ENCODE data around the gene RDH11.
"Not testable (repeated sequence)": the region's sequence is repeated elsewhere in the genome, so short reads cannot be mapped to it uniquely, and the experiment has no call there.

The RDH11 gene, protein sequence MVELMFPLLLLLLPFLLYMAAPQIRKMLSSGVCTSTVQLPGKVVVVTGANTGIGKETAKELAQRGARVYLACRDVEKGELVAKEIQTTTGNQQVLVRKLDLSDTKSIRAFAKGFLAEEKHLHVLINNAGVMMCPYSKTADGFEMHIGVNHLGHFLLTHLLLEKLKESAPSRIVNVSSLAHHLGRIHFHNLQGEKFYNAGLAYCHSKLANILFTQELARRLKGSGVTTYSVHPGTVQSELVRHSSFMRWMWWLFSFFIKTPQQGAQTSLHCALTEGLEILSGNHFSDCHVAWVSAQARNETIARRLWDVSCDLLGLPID

DNA sequence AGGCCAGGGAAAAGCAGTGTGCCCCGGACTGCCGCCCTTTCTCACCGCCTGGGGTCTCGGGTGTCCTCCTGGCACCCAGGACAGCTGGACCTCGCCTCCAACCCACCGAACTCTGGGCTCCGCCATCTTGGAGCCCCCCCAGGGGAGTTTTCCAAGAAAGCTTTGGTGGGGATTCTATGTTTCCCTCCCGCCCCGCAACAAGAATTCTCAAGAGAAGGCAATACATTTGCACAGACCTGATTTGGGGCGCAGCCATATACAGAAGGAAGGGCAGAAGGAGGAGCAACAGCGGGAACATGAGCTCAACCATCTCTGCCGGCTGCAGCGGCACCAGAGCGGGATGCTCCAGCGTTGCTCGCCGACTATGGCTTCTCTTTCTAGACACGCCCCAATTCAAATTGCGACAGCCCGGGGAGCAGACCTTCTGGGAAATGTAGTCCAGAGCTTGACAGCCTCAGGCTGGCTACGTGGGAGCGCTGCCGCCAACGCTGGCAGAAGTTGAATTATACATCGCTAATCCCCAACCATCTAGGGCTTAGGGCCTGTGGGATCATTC is at the start of gene RDH11:
RDH11 (minus strand) TSS at position 371 of the 556 bp plus-strand sequence; CDS start at position 310, 61 bp downstream.
- DNase-seq: peak; percentile 91

DNA sequence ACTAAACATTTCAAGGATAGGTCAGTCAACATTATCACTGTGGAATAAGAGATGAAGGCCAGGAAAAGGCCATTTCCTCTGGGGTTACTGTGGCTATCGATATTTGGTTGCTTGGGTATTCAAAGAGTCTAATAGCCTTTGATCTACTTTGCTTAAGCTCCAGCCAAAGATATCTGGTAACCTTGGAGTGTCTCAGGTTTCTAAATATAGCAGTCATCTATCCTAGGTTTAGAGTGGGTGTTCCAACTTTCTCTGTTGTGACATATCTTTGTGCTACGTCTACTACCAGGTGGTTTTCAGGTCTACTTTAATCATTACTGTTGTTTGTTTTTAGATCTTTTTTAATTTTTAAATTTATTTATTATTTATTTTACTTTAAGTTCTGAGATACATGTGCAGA is 48.5 kb upstream of the RDH11 start:
- DNase-seq: no peak

DNA sequence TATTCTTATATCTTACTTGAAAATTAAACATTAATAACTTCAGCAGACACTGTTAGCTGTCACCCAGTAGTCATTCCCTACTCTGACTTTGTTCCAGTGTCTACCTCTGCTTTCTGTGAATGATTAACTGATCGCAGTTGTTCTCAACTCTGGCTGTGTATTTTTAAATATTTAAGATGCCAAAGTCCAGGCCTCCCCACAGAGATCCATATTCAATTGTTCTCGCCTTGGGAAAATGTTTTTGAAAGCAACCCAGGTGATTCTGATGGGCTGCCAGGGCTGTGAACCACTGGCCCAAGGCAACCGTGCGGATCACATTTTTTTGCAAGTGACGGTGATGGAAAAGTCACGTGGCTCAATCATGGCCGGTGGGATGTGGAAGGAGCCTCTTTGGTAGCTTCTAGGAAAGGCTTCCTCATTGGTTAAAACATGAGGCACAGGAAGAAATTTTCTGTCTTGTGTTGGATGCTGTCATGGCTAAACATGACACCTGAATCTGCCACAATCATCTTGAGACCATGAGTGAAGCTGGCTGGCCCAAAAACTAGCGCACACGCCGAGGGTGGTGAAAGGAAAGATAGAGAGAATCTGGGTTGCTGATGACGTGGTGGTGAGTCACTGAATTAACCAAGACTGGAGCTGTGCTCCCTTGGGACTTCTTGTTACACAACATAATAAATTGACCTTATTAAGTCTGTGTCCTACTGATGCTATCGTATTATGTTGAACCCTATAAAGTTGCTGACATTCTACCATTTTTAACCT is 43.4 kb upstream of the RDH11 start:
- no peak for DNase-seq

DNA sequence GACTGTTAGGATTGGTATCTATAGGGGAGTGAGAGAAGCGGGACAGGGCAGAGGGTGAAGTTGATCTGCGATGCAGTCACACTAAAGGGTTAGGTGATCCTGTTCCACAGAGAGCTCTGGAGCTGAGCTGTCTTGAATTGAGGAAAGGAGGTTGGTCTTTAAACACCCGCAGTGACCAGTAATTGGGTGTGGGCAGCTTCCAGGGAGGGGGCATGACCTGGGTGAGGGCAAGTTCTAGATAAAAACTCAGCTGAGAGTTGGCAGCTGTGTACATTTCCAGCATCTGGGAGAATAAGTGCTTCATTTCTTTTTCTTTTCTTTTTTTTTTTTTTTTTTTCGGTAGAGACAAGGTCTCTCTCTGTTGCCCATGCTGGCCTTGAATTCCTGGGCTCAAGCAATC is 41.2 kb upstream of the RDH11 start:
- DNase-seq: no peak

DNA sequence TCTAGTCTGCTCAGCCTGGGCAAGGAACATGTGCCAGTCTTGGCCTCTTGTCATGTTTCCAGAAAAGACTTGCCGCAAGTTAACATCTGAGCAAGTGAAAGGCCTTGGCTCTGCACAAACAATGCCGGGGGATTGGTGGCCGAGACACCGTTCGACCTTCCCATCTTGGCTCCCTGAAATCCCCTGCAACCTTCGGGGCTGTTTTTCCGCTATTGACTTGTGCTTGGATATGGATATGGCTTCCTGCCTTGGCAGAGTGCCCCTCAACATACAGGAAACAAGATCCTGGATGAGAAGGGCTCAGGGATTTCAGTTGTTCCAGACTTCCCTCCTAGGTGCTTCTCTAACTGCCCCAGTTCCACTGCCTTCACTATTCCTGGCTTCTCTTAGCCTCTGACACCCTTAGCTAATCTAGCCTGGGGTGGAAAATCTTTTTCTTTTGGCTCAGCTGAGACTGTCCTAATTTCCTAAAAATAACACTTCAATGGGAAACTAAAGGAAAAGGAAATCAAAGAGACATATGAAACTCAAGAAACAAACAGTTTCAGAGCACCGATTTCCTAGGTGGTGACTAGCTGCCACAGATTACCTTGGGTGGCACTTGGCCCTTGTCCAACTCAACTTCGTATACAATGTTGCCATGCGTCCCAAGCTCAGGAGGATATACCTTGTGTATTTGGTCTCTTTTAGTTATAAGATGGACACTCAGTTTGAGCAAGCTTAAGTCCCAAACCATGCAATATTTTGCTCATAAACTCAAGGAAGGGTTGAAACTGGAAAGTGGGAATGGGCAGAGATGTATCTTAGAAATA is 40.0 kb upstream of the RDH11 start:
- no peak for DNase-seq

DNA sequence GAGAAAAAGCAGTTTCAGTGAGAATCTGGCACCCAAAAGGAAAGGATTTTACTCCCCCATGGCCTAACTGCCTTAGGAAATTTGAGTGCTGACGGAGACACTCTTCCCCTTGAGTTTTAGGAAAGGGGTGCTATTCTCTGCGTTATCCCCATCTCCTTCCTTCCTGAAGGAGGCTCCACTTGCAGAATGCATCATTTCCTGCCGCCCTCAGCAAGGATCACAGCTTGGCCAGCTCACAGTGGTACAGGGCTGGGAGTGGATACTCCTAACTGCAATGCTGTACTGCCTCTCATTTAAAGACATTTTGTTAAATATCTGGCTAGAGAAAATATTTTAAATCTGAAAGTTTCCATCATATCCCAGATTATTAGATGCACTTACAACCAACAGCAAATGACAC is 39.1 kb upstream of the RDH11 start:
- no peak for DNase-seq

DNA sequence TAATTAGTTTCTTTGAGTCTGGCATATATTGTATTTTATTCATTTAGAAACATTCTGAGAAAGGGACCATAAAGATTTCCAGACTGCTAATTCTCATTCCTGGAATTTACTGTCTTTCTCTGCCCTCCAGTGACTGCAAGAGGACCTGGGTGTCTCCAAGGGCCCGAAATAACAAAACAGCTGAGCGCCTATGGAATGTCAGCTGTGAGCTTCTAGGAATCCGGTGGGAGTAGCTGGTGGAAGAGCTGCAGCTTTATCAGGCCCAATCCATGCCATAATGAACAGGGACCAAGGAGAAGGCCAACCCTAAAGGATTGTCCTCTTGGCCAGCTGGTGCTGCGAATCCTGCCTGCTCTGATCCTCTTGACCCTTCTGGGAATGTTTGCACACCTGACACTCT is 38.1 kb upstream of the RDH11 start:
- no peak for DNase-seq

DNA sequence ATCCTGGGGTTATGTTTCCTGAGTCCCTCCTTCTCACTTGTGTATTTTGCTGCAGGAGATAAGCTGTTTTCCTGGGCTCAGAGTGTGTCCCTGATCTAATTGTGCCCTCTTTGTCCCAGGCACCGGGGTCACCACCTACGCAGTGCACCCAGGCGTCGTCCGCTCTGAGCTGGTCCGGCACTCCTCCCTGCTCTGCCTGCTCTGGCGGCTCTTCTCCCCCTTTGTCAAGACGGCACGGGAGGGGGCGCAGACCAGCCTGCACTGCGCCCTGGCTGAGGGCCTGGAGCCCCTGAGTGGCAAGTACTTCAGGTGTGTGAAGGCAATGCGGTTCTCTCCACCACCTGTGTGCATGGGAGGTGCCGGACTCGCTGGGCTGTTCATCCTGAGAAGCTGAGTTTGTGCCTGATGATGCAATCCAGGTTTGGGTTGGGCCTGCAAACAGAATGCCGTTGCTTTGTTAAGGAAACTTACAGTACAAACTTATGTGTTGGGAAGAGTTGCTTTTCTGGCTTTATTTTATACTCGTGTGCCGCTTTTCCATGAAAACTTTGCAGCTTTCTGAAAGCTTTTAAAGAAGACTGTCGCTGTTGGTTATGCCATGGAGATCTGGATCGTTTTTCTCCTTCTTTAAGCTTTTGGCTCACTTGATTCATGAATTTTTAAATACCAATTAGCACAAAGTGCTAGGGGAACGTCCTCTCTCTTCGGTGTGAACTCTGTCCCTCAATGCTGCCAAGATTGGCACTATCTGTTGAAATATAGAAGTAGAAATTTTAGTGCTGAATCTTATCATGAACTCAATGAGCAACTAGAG is 33.7 kb upstream of the RDH11 start:
- DNase-seq: no peak

DNA sequence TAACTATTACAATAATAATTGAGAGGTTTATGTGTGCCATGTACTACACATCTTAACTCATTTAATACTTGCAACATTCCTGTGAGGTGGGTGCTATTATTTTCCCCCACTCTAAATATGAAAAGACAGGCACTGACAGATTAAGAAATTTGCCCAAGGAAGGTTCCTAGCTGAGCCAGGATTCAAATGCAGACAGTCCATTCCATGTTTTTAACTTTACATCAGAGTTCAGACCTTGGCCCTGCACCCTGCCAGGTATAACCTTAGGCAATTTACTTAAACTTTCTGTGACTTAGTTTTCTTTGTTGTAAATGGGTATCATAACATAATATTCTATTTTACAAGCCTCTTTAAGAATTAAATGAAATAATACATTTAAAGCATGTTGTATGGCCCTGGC is 32.7 kb upstream of the RDH11 start:
- no peak for DNase-seq

DNA sequence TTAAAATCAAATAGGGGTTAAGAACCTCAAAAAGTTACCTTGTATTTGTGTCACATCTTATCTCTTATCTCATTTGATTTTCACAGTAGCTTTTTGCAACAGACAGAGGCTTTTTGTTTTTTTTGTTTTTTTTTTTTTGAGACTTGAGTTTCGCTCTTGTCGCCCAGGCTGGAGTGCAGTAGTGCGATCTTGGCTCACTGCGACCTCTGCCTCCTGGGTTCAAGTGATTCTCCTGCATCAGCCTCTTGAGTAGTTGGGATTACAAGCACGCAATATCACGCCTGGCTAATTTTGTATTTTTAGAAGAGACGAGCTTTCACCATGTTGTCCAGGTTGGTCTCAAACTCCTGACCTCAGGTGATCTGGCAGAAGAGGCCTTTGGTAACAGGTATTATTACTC is 31.8 kb upstream of the RDH11 start:
- DNase-seq: no peak

DNA sequence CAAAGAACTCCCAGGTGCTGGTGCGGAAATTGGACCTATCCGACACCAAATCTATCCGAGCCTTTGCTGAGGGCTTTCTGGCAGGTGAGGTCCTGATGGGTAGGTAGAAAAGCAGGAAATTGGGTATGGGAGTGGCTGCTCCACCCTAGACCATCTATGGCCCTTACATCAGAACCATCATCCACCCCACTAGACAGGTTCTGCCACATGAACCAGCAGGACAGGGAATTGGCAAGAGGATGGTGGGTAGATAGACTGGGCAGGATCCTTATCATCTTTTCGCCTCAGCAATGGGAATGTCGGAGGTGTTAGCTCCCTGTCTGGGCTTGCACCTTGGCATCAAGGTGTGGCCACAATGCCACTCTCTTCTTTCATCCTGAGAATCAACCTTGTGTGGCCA is 29.6 kb upstream of the RDH11 start:
- DNase-seq: no peak

DNA sequence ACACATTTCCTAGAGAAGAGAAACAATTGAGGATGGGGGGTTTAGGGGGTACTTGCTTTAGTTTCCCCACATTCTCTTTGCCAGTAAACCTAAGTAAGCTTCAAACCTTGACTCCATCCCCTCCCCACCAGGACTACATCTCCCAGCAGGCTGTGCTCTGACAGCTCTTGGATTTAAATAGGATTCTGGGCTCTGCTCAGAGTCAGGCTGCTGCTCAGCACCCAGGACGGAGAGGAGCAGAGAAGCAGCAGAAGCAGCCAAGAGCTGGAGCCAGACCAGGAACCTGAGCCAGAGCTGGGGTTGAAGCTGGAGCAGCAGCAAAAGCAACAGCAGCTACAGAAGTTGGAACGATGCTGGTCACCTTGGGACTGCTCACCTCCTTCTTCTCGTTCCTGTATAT is 26.7 kb upstream of the RDH11 start:
- no peak for DNase-seq

DNA sequence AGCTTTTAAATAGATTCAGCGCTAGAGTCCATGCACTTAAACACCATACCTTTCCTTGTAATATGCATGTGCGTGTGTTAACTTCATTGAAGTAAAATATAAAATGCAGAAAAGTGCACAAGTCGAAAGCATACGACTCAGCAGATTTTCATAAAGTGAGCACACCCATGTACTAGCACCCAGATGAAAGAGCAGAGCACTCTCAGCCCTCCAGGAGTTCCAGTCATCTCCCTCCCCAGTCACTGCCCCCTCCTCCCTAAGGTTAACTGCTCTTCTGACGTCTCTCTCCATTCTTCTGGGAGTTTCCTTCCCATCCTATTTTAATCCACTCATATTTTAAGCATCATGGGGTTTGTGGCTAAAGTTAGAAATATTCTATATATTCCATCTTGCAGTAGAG is 26.3 kb upstream of the RDH11 start:
- DNase-seq: no peak

DNA sequence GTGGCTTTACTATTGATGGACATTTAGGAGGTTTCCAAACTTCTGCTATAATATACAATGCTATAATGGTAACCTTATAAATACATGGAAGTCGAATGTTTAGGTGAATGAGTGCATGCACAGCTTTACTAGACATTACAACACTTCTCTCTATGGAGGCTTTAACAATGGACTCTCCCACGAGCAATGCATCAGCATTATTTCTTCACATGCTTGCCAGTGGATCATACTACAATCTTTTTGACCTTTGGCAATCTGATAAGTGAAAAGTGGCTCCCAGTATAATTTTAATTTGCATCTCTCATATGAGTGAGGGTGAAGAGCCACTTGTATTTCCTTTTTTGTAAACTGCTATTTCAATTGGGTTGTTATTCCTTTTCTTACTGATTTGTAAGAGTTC is 24.3 kb upstream of the RDH11 start:
- DNase-seq: no peak

DNA sequence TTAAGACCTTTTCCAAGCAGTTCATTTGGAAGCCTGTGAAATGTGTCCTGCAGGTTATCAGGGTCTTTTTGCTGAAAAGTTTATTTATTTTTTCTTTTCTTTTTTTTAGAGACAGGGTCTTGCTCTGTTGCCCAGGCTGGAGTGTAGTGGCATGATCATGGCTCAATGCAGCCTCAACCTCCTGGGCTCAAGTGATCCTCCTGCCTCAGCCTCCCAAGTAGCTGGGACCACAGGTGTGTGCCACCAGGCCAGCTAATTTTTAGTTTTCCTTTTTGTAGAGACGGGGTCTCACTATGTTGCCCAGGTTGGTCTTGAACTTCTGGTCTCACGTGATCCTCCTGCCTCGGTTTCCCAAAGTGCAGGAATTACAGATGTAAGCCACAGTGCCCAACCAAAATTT is 23.8 kb upstream of the RDH11 start:
- DNase-seq: not testable (repeated sequence)

DNA sequence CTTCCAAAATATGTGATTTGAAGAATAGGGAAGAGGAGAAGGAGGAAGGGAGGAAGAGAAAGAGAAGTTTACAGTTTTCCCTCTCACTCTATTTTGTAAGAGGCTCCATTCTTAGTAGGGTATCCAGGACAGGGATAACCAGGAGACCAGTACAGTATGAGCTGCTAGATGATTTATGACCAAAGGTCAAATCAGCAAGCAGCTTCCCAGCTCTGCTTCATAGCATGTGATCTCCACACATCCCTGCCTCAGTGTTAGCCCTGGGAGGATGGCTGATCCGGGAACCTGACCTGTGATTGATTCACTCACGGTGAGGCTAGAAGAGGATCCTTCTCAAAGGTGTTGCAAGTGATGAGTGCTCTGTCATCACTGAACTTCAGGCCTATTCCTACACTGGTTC is 22.7 kb upstream of the RDH11 start:
- no peak for DNase-seq

DNA sequence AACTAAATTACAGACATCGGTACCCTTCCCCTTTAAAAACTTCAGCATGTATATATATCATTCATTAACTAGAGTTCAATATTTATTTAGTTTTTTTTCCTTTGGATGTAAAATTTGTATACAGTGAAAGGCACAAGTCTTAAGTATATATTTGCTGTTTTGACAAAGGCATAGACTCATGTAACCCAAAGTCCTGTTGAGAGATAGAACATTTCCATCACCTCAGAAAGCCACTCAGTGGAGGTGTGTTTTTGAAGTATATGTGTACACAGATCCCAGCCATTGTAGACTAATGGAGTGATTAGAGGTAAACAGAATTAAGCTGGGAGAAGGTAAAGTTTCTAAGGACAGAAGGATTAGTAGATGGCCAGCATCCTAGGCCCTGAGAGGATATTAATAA is 21.5 kb upstream of the RDH11 start:
- DNase-seq: no peak

DNA sequence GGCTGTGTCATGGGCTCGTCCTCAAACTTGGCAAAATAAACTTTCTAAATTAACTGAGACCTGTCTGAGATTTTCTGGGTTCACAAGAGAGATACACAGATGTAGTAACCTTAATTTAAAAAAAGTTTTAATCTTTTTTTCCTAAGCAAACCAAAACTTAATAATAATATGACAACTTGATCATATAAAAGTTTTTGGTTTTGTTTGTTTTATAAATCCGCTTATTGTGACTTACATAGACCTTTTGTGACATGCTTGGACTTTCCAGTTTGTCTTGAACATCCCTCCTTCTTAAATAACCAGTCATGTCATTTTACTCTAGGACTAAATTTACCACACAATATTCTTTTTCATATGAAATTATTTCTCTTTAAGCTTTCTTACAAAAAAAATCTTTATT is 14.6 kb upstream of the RDH11 start:
- DNase-seq: no peak

DNA sequence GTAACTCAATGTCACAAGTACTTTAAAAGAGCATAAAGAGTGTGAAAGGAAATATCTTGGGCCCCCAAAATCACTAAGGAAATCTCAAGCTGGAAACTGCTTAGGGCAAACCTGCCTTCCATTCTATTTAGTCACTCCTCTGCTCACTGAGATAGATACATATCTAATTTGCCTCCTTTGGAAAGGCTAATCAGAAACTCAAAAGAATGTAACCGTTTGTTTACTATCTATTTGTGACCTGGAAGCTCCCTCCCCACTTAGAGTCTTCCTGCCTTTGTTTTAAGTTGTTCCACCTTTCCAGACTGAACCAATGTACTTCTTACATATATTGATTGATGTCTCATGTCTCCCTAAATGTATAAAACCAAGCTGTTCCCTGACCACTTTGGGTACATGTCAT is 14.2 kb upstream of the RDH11 start:
- DNase-seq: not testable (repeated sequence)

DNA sequence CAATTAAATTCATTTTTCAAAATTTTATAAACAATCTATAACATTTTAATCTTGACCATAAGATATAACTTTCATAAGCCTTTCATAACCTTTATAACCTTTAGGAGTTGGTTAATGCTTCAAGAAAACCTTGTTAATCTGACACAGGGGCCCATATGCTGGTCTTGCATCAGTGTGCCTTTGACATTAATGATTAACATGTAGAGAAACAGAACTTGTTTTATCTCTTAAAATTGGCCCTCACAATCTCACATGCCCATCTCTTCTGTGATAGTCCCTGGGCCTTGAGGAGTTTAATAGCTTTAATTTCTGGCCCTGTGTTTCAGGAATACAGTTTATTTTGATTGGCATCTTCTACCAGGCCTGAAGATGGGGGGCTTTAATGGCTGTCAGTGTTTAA is 13.8 kb upstream of the RDH11 start:
- DNase-seq: not testable (repeated sequence)

DNA sequence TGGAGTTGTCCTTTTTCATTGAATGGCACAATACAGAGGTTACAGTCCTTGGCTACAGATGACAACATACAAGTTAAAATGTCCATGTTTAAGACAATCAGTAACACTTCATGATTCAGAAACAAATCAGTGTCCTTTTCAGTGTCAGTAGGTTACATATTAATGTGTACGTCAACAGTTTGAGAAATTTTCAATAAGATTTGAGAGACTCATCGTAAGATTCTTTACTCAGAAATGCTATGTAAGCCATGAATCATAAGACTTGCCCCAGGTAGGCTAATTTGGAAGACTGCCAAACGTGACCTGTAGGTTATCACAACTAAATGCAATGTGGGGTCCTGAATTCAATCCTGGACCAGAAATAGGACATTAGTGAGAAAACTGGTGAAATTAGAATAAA is 9.6 kb upstream of the RDH11 start:
- DNase-seq: no peak

DNA sequence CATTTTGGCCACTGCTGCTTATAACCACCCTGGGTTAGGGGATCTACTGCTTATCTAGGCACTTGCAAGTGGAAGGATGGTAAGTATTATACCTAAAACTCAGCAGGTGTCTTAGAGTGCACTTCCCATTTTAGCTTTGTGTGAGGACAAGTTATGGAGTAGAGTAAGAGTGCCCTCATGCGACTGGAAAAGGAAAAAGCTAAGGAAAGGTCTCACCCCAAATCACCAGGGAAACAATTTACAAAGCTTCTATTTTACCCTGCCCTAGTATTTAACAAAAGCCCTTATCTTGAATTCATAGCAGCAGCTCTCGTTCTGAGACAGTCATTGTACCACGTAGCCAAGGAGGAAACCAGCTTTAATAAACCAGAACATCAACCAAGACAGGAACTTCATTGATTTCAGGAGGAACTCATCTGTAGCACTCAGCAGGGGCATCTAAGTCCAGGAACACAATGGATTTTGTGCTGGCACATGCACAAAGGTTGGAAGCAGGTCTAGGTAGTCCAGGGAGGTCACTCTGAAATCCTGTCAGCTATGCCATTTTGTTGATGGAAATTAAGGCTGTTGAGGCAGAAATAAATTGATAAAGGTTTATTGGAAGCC is 9.0 kb upstream of the RDH11 start:
- peak; percentile 73 for DNase-seq
